GM18951 (cell line): ENCODE data around the gene ZBTB11.

Source experiments
- POLR2A ChIP-seq: IDR thresholded peaks from 4 replicates; pipeline ENCODE4 v1.6.1; 2011; ENCODE audit warnings: mild to moderate bottlenecking; ENCODE audit not compliant: insufficient read length, insufficient read depth; ENCODE audit errors: extremely low read depth
- in situ Hi-C: fragments of 300-500 bp; cut with MboI; formaldehyde crosslinking; loops from one replicate; pipeline ENCODE4 v1.12.0; 2022; ENCODE audit warnings: low sequenced_read_pairs, mixed read lengths, inconsistent platforms; ENCODE audit not compliant: unreplicated experiment

Gene ZBTB11

DNA sequence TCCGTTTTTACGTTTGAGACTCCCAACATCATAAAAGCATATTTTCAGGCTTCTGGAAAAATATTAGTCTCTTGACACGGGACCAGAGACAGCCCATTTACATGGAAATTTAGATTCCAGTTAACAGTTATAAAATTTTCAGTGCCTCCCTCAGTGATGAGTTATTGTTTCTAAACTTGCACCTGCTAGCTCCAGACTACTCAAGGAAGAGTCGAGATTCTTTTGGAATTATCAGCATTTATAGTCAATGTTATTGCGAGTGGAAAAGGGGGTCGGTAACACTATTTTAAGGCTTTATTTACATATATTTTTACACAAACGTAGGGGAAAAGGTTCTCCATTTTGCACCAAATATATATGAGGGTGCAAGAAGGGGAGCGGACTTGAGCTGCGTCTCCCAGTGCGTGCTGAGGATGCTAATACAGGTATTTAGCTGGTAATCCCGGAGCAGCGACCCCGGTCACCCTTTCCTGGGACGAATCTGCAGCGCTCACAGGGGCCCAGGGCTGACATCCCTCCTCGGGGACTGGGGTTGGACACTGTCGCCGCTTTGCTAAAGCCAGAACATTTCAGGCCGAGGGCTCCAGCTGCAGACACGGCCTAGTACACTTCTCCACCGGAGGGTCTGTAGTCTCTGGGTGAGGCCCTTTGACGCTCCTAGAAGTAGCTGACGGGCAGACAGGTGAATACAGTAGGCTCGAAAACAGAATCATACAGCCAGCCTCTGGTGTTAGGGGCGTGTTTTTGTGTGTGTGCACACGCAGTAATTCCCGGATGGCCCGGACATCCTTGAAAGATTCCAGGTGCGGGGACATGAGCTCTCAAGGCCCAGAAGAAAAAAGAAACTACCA is 729 bp upstream of the ZBTB11 start:
- TF ChIP-seq POLR2A: no peak
- in situ Hi-C loops: no loop called here

DNA sequence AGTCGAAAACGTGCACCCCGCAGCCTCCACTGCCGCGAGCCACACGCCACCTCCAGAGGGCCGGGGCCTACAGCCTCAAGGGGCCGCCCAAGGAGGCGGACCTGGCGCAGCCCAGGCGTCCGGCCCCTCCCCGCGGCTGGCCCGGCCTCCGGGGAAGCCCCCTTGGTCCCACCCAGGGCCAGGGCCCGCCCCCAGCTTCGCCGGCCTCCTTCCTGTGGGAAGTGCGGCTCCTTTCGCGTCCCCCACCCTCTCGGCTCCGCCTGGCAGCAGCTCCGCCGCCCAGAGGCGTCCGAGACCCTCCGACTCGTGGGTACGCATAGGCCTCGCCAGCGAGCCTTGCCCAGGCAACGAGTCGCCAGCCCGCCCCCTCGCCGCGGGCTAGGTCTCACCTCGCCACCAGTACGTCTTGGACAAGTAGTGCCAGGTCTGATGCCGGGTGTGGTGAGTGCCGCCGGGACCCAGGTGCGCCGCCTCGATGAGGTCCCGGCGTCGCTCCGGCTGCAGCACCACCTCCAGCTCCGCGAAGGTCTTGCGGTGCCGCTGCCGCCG is 642 bp downstream of the ZBTB11 start:
- in situ Hi-C loops: no loop called here
- peak; percentile 78 for TF ChIP-seq POLR2A

DNA sequence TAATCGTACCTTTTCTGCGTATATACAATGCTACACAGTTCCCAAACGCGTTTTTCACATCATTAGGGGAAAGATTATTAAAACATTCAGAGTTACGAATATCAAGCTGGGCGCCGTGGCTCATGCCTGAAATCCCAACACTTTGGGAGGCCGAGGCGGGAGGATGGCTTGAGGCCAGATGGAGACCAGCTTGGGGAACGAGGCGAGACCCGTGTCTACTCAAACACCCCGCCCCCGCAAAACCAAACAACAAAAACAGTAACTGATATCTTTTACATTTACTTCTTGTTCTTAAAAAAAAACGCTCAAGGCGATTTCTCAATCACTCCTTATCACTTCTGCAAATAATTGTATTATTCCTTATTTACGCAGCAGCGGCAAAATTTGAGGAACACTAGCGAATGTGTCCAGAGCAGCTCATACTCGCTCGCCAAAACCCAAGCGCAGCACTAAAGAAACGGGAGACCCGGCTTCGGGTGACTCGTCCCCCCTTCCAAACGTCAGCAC is 1.2 kb downstream of the ZBTB11 start:
- TF ChIP-seq POLR2A: no peak
- in situ Hi-C loops: no loop called here

DNA sequence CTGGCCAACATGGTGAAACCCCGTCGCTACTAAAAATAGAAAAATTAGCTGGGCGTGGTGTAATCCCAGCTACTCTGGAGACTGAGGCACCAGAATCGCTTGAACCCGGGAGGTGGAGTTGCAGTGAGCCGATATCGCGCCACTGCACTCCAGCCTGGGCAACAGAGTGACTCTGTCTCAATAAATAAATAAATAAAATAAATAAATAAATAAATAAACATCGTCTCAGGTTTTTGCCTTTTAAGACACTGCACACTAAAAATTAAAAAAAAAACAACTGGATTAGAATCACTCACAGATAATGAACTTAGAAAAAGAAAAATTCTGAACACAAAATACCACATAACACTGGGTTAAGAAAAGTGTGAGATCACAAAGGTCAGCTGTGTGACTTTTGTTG is 2.4 kb downstream of the ZBTB11 start:
- TF ChIP-seq POLR2A: no peak
- in situ Hi-C loops: no loop called here

DNA sequence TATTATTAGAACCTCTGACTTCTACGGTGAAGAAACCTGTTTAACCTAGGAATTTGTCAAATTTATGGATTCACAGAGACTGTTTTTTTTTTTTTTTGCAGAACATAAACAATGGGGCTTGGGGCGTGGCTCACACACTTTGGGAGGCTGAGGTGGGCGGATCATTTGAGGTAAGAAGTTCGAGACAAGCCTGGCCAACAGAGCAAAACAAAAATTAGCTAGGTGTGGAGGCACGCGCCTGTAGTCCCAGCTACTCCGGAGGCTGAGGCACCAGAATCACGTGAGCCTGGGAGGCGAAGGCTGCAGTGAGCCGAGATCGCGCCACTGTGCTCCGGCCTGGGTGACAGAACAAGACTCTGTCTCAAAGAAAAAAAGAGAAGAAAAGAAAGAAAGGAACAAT is 3.0 kb downstream of the ZBTB11 start:
- in situ Hi-C loops: no loop called here
- TF ChIP-seq POLR2A: no peak

DNA sequence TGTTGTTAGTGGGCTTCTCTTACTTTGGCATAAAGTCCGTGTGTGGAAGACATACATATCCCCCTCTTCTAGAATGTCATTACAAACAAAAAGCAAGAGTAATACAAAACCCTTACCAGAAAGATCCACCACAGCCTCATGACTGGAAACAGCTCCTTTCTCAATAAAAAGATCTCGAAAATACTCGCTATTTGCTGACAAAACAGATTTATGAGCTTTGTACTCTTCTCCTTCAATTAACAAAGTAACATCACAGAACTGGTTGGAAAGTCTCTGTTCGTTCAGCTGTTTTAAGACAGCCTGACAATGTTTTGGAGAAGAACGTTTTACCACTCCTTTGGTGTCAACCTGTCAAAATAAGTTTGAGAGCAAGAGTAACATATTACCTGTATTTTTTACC is 5.9 kb downstream of the ZBTB11 start:
- no peak for TF ChIP-seq POLR2A
- in situ Hi-C loops: no loop called here

DNA sequence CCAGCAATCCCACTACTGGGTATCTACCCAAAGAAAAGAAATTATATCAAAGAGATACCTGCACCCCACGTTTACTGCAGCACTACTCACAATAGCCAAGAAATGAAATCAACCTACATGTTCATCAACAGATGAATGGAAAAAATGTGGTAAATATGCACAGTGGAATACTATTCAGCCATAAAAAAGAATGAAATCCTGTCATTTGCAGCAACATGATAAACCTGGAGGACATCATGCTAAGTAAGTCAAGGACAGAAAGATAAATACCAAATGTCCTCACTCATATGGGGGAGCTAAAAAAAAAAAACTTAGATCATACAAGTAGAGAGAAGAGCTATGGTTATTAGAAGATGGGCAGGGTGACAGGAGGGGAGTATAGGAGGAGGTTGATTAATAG is 9.1 kb downstream of the ZBTB11 start:
- in situ Hi-C loops: no loop called here
- TF ChIP-seq POLR2A: no peak

DNA sequence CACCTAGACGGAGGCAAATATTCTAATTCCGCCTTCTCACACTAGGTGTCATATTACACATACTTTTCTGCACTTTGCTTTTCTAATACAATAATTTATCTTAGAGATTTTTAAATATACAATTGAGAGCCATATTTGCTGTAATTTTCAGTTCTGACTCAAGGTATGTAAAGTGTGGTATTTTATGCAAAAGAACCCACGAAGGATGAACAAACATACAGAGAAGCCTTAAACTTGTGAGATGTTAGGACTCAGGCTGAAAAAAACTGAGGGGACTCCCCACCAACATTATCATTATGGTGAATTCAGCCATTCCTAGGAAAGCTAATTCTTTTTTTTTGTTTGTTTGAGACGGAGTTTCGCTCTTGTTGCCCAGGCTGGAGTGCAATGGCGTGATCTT is 9.6 kb downstream of the ZBTB11 start:
- TF ChIP-seq POLR2A: no peak
- in situ Hi-C loops: no loop called here

DNA sequence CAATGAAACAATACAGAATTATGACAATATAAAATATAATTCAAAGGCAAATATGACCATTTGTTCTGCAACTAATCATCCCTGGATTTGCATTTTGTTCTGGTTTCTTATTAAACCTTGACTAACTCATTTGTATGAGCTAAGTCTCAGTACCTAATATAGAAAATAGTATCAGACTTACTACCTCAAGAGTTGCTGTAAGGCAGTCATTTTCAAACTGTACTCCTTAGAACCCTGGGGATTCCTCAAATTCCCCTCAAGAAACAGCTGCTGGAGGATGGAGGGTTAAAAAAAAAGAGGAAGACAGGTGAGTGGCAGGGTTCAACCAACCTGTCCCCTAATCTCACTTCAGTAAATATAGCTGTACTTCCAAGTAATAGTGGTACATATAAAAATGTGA is 11.1 kb downstream of the ZBTB11 start:
- no peak for TF ChIP-seq POLR2A
- in situ Hi-C loops: no loop called here

DNA sequence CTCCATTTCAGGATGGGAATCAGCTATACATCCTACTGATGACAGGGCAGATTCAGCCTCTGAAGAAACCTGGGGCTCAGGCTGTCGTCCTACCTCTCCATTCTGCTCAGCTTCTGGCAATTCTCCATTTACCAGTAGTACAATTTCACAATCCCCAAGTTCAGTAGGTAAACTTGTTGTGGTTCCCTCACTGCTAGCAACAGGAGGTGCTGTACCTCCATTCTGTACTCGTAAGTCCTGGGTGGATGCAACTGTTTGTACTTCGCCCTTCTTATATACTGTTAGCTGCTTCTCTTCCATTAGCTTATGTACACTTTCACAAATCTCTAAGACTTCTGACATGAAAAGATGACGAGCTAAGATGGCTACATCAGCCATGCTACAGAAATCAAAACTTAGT is 11.6 kb downstream of the ZBTB11 start:
- no peak for TF ChIP-seq POLR2A
- in situ Hi-C loops: no loop called here

DNA sequence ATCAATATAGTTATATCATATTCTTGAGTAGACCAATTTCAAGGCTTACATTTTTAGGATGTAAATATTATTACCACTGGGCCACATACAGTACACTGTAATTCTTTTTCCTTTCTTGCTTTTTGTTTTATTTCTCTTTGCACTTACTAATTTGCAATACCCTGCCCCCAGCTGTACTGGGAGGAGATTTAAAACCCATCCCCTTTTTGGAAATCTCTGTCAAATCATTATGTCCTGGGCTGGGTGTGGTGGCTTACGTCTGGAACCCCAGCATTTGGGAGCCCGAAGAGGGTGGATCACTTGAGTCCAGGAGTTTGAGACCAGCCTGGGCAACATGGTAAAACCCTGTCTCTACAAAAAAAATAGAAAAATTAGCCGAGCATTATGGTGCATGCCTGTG is 16.2 kb downstream of the ZBTB11 start:
- no peak for TF ChIP-seq POLR2A
- in situ Hi-C loops: no loop called here

DNA sequence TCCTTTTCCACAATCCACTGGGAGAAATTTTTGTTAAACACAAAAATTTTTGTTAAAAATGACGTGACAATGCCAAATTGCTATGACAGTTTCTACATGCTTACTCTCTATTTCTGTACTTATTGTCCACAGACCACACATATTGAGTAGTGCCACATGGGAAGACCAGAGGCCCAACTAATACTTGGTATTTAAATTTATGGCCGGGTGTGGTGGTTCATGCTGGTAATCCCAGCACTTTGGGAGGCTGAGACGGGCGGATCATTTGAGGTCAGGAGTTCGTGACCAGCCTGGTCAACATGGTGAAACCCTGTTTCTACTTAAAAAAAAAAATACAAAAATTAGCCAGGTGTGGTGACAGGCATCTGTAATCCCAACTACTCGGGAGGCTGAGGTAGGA is 20.3 kb downstream of the ZBTB11 start:
- no peak for TF ChIP-seq POLR2A
- in situ Hi-C loops: no loop called here

DNA sequence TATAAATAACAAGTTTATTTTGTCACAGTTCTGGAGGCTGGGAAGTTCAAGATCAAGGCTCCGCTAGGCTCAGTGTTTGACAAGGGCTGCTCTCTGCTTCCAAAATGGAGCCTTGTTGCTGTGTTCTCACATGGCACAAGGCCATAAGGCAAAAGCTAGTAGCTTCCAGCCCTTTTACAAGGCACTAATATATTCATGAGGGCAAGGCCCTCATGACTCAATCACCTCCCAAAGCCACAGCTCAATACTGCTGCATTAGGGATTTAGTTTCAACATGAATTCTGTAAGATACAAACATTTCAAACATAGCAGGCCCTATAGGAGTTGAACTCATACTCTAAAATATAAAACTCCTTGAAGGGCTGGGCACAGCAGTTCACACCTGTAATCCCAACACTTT is 30.2 kb downstream of the ZBTB11 start:
- in situ Hi-C loops: no loop called here
- TF ChIP-seq POLR2A: no peak
